ENCODE results near the gene SNX27. TPM values are rescaled to one million over a fixed set of nuclear protein-coding genes. Genes with fewer than 3 reads are reported as not detected.

SNX27 gene
- polyA plus RNA-seq, 4 donors: 4.3 to 19.2 (median 7.0) TPM

DNA sequence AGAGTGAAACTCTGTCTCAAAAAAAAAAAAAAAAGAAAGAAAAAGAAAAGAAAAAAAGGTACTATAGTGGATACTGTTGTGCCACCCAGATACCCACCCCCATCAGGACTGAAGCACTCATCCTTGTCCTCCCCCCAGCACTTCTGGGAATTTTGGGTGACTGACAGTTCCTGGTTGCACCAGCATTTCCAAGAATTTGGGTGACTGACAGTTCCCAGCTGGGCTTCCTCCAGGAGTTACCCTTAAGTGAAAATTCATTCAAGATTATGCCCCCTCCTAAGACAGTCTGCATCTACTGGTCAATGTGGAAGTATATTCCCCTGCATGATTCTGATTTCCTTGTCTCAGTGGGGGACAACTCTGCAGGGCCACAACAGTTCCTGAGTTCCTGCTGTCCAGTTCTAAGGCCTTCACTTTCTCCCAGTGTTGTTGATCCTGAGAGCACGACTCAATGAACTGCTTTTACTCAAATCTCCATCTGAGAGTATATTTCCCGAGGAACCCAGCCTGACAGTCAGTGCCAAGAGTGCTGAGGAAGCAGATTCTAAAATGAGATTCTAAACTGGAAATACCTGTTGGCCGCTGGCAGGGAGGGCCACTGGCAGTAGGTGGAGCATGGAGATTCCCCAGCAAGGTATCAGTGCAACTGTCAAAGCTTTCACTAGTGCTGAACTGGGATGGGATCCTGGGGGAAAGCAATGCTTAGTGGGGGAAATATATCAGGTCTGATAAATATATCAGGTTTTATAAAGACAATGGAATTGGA, 127.9 kb downstream of the SNX27 start:
- peaks cover 0 to 2% (median 0%) of the 10 kb centered on the region in 3 donors for H3K36me3 ChIP-seq (ENCODE audit: control insufficient read depth in 3 of 3, insufficient read depth in 2 of 3, low read depth in 1 of 3, low read length in 3 of 3)
- FAIRE-seq (no peak), DNase-seq (peak; percentile 37 to 51)
- peaks cover 0 to 17% of the 10 kb centered on the region in 2 donors for H3K9me3 ChIP-seq (ENCODE audit: control insufficient read depth in 2 of 2, insufficient read depth in 1 of 2, low read depth in 1 of 2, low read length in 1 of 2)
- no peak overlapping the region for H3K4me3 ChIP-seq (ENCODE audit: low read depth in 1 of 3, low read length in 3 of 3)
- peaks cover 0 to 6% (median 0%) of the 10 kb centered on the region in 3 donors for H3K27me3 ChIP-seq (ENCODE audit: control insufficient read depth in 3 of 3, insufficient read depth in 3 of 3, low read length in 3 of 3)
- peaks cover 0 to 2% (median 2%) of the 10 kb centered on the region in 3 donors for H3K4me1 ChIP-seq (ENCODE audit: control insufficient read depth in 3 of 3, insufficient read depth in 2 of 3, low read depth in 1 of 3, low read length in 2 of 3)
- 13 to 49% (median 23%) methylated on average over 3 of the region's 3 CpGs for WGBS, 3 donors
- H3K27ac ChIP-seq (ENCODE audit: low read depth in 1 of 3, low read length in 2 of 3): no peak overlapping the region

DNA sequence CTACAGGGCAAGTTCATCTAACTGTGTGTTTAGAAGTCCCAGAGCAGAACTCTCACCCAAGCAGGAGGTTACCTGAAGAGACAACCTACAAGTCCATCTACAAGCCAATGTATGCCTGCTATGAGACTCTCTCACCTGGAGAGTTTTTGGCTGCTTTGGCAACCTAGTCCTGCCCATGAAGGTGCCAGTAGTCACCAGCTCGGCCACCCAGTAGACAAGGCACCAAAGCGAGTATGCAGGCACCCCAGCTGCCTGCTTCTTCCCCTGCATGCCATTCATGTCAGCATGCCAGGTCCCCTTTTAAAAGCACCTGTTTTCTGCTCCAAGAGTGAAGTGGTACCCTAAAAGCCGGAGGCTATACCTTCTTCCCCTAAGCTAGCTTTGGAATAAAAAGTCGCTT, 129.7 kb downstream of the SNX27 start:
- Histone ChIP-seq H3K27ac (ENCODE audit: low read depth in 1 of 3, low read length in 2 of 3) (no peak overlapping the region), H3K9me3 (ENCODE audit: control insufficient read depth in 2 of 2, insufficient read depth in 1 of 2, low read depth in 1 of 2, low read length in 1 of 2) (peaks cover 0 to 17% of the 10 kb centered on the region in 2 donors), H3K4me1 (ENCODE audit: control insufficient read depth in 3 of 3, insufficient read depth in 2 of 3, low read depth in 1 of 3, low read length in 2 of 3) (peaks cover 0 to 2% (median 0%) of the 10 kb centered on the region in 3 donors), H3K4me3 (ENCODE audit: low read depth in 1 of 3, low read length in 3 of 3) (no peak overlapping the region), H3K36me3 (ENCODE audit: control insufficient read depth in 3 of 3, insufficient read depth in 2 of 3, low read depth in 1 of 3, low read length in 3 of 3) (peaks cover 0 to 2% (median 0%) of the 10 kb centered on the region in 3 donors), H3K27me3 (ENCODE audit: control insufficient read depth in 3 of 3, insufficient read depth in 3 of 3, low read length in 3 of 3) (peaks cover 0 to 6% (median 0%) of the 10 kb centered on the region in 3 donors)
- DNase-seq (no peak), FAIRE-seq (no peak)
- 83 to 93% (median 89%) methylated on average over 4 of the region's 4 CpGs for WGBS, 3 donors

Other genes starting within 250 kb of the SNX27 start
- gene SELENBP1, start 239.3 kb upstream of the SNX27 start, polyA plus RNA-seq: 100 to 1,000 TPM in 2 of 4 donors, 10 to 100 TPM in 2; 83.7 to 302 (median 132) TPM
- 100 to 1,000 TPM; 230 to 434 (median 365) TPM for gene PSMB4, start 212.5 kb upstream of the SNX27 start, polyA plus RNA-seq
- gene POGZ, start 152.6 kb upstream of the SNX27 start, polyA plus RNA-seq: 10 to 100 TPM; 11.1 to 77.1 (median 16.0) TPM
- 100 to 1,000 TPM in 3 of 4 donors, 10 to 100 TPM in 1; 33.5 to 286 (median 211) TPM for gene CGN, start 100.7 kb upstream of the SNX27 start, polyA plus RNA-seq
- gene TUFT1, start 71.7 kb upstream of the SNX27 start, polyA plus RNA-seq: 10 to 100 TPM in 2 of 4 donors, 1 to 10 TPM in 2; 8.5 to 31.7 (median 11.5) TPM
- gene CELF3, start 104.8 kb downstream of the SNX27 start, polyA plus RNA-seq: 10 to 100 TPM in 1 of 4 donors, 1 to 10 TPM in 2, under 1 TPM in 1; 0.89 to 55.1 (median 4.0) TPM
- gene RIIAD1, start 109.5 kb downstream of the SNX27 start, polyA plus RNA-seq: 10 to 100 TPM in 1 of 4 donors, 1 to 10 TPM in 1, not detected in 2; 1.6 to 14.8 TPM
- 10 to 100 TPM; 49.0 to 62.1 (median 51.7) TPM for gene MRPL9, start 151.4 kb downstream of the SNX27 start, polyA plus RNA-seq
- gene TDRKH, start 178.4 kb downstream of the SNX27 start, polyA plus RNA-seq: 1 to 10 TPM in 3 of 4 donors, under 1 TPM in 1; 0.22 to 4.2 (median 2.4) TPM
- under 1 TPM in 2 of 4 donors, not detected in 2; 0.15 to 0.89 TPM for gene LINGO4, start 193.4 kb downstream of the SNX27 start, polyA plus RNA-seq
- gene RORC, start 219.8 kb downstream of the SNX27 start, polyA plus RNA-seq: 10 to 100 TPM in 3 of 4 donors, 1 to 10 TPM in 1; 5.4 to 15.2 (median 10.8) TPM
- under 1 TPM in 2 of 4 donors, not detected in 2; 0.46 to 0.62 TPM for gene C2CD4D, start 227.8 kb downstream of the SNX27 start, polyA plus RNA-seq
- under 1 TPM in 1 of 4 donors, not detected in 3; 0.32 TPM for gene THEM5, start 241.7 kb downstream of the SNX27 start, polyA plus RNA-seq

Data from small intestine (tissue), 7 donors.